SK-N-MC (cell line): ENCODE results near the gene RNU1-4.
"Not testable (repeated sequence)": the region's sequence is repeated elsewhere in the genome, so short reads cannot be mapped to it uniquely, and the experiment has no call there.

Experiments used
- DNase-seq: peaks from one replicate; pipeline ENCODE4 v3.0.0-alpha.2; 2011; ENCODE audit warnings: low read depth, low spot score
- H3K27ac ChIP-seq: fragments of 200-600 bp; sonication (generic); 2 replicates; pipeline ENCODE4 v1.5.1; 2016; ENCODE audit warnings: mixed run types
- H3K36me3 ChIP-seq: fragments of 200-600 bp; sonication (generic); 2 replicates; pipeline ENCODE4 v1.6.1; 2017; ENCODE audit warnings: antibody characterized with exemption, low read length, mixed read lengths; ENCODE audit not compliant: insufficient read depth
- H3K4me3 ChIP-seq: fragments of 200-600 bp; sonication (generic); 2 replicates; pipeline ENCODE4 v1.5.1; 2016
- H3K9ac ChIP-seq: fragments of 200-600 bp; sonication (generic); 2 replicates; pipeline ENCODE4 v1.8.0; 2017; ENCODE audit warnings: mixed run types, mixed read lengths; ENCODE audit not compliant: insufficient read length
- H3K9me3 ChIP-seq: fragments of 200-600 bp; sonication (generic); 2 replicates; pipeline ENCODE4 v1.6.1; 2017; ENCODE audit warnings: low read depth, mild to moderate bottlenecking, antibody characterized with exemption, low read length, moderate library complexity, mixed read lengths

RNU1-4 gene

GRCh38 chr1:16772275-16773204 is 32.2 kb downstream of the RNU1-4 start:
- H3K9ac ChIP-seq, DNase-seq, H3K27ac ChIP-seq, H3K36me3 ChIP-seq, H3K9me3 ChIP-seq, H3K4me3 ChIP-seq: not testable (repeated sequence)

DNA sequence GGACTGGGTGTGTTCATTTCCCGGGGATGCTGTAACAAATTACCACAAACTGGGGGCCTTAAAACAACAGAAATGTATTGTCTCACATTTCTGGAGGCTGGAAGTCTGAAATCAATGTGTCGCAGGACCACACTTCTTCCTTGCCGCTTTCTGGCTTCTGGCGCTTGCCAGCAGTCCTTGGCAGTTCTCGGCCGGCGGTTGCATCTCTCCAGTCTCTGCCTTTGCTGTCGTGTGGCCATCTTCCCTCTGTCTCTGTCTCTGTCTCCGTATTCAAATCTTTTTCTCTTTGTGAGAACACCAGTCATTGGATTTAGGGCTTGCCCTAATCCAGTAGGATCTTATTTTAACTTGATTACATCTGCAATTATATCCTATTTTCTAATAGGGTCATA is 32.9 kb downstream of the RNU1-4 start:
- not testable (repeated sequence) for H3K27ac ChIP-seq

GRCh38 chr1:16773723-16774122 is 33.4 kb downstream of the RNU1-4 start:
- H3K9me3 ChIP-seq, H3K4me3 ChIP-seq, H3K9ac ChIP-seq, H3K27ac ChIP-seq, DNase-seq, H3K36me3 ChIP-seq: not testable (repeated sequence)

More for the DNA sequence above, 32.9 kb downstream of the RNU1-4 start:
- not testable (repeated sequence) for H3K9ac ChIP-seq, DNase-seq, H3K4me3 ChIP-seq, H3K36me3 ChIP-seq, H3K9me3 ChIP-seq

DNA sequence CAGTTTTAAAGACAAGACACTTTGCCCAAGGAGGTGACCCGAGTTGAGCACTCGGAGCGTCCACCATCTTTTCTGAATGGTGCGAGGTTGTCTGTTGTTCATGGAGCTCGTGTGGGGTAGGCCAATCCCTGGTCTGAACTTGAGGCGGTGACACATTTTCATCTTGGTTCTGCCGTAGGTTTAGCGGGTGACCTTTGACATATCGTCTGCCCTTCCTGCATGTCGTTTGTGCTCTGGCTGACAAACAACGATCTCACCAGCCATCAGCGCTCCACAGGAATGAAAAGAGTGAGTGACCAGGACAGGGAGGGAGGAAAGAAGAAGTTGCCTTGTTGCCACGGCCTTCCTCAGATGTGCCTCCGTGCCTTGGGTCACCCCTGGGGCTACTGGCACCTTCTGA is 34.5 kb downstream of the RNU1-4 start:
- H3K36me3 ChIP-seq, H3K27ac ChIP-seq, H3K4me3 ChIP-seq, H3K9me3 ChIP-seq, DNase-seq, H3K9ac ChIP-seq: not testable (repeated sequence)

GRCh38 chr1:16775290-16775689 is 35.0 kb downstream of the RNU1-4 start:
- DNase-seq, H3K9me3 ChIP-seq, H3K9ac ChIP-seq, H3K4me3 ChIP-seq, H3K36me3 ChIP-seq, H3K27ac ChIP-seq: not testable (repeated sequence)

- H3K27ac ChIP-seq, H3K4me3 ChIP-seq, H3K9me3 ChIP-seq, DNase-seq, H3K9ac ChIP-seq, H3K36me3 ChIP-seq: not testable (repeated sequence)
Measured at GRCh38 chr1:16776248-16776647, 35.9 kb downstream of the RNU1-4 start.

- not testable (repeated sequence) for H3K9ac ChIP-seq, H3K4me3 ChIP-seq, H3K36me3 ChIP-seq, H3K9me3 ChIP-seq, DNase-seq, H3K27ac ChIP-seq
Measured at GRCh38 chr1:16776835-16777234, 36.5 kb downstream of the RNU1-4 start.

GRCh38 chr1:16777821-16778220 is 37.5 kb downstream of the RNU1-4 start:
- not testable (repeated sequence) for H3K27ac ChIP-seq, H3K9ac ChIP-seq, H3K9me3 ChIP-seq, H3K36me3 ChIP-seq, H3K4me3 ChIP-seq, DNase-seq

GRCh38 chr1:16779525-16779924 is 39.2 kb downstream of the RNU1-4 start:
- not testable (repeated sequence) for H3K9me3 ChIP-seq, DNase-seq, H3K27ac ChIP-seq, H3K36me3 ChIP-seq, H3K9ac ChIP-seq, H3K4me3 ChIP-seq

DNA sequence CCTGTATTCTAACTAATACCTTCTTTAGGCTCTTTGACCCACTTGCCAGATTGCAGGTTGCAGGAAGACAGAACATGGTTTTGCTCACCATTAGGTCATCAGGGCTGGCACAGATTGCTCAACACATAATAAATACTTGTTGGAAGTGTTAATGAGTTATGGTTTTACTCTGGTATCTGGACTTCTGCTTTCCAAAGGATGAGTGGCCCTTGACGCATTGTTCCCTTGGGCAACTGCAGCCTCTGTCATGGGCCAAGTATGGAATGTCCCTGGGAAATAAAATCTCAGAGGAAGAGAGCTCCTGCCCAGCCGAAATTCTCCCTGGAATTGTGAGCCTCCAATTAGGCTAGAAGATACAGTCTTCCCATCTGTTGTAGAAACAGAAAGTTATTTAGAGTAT is 40.7 kb downstream of the RNU1-4 start:
- H3K9me3 ChIP-seq, H3K27ac ChIP-seq, DNase-seq, H3K36me3 ChIP-seq, H3K9ac ChIP-seq, H3K4me3 ChIP-seq: not testable (repeated sequence)

DNA sequence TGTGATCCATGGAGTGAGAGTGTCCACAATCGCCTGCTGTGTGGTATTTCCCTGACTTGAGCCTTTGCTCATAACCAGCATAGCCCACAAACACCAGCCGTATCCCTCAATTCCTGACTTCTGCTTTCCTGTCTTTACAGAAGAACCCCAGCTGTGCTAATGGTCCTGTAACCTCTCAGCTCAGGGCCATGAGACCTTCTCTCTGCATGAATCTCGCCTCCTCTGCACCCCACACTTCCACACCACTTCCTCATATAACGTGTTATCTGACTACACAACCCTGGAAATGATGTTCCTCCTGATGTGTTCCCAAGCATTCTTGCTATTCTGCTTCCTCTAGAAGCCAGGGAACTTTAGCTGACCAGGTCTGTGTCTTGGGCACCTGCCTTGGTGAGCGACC is 41.3 kb downstream of the RNU1-4 start:
- not testable (repeated sequence) for H3K4me3 ChIP-seq, H3K9me3 ChIP-seq, H3K36me3 ChIP-seq, DNase-seq, H3K9ac ChIP-seq, H3K27ac ChIP-seq

- H3K27ac ChIP-seq, H3K9me3 ChIP-seq, DNase-seq, H3K9ac ChIP-seq, H3K36me3 ChIP-seq, H3K4me3 ChIP-seq: not testable (repeated sequence)
Measured at GRCh38 chr1:16784955-16785354, 44.6 kb downstream of the RNU1-4 start.

GRCh38 chr1:16786362-16786761 is 46.0 kb downstream of the RNU1-4 start:
- H3K9ac ChIP-seq, H3K9me3 ChIP-seq, H3K36me3 ChIP-seq, DNase-seq, H3K4me3 ChIP-seq, H3K27ac ChIP-seq: not testable (repeated sequence)

DNA sequence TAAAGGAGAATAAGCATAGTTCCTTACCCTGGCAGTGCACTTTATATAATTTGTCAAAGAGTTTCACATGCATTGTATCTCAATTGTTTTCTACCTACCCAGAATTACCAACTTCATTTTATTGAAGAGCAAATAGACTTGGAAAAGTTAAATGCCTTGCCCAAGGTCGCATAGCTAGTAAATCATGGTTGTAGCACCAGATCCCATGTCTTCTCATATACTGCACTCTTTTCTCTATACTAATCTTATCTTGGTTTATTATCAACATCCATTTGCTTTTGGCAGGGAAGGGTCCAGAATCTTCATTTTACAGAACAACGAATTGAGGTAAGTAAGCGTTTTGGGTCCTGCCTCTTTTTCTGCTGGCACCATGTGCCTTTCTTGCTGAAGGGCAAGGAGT is 46.9 kb downstream of the RNU1-4 start:
- not testable (repeated sequence) for H3K9me3 ChIP-seq, H3K4me3 ChIP-seq, DNase-seq, H3K36me3 ChIP-seq, H3K27ac ChIP-seq, H3K9ac ChIP-seq

DNA sequence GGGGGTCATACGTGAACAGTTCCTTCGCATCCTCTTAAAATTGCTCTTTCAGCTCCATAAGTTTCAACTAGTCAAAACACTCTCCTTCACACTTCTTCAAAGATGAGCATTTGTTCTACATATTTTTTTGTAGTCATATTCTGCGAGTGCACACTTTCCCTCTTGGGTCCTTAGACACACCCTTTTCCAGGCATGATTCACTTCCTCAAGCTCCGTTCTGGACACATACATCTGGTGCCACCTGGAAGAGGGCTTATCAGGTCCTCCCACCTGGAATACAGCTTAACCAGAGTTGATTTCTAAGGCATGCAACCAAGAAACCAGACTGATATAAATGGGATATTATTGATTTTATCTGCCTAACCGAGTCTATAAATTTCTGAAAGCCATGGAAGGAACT is 47.4 kb downstream of the RNU1-4 start:
- H3K36me3 ChIP-seq, H3K27ac ChIP-seq, H3K4me3 ChIP-seq, DNase-seq, H3K9ac ChIP-seq, H3K9me3 ChIP-seq: not testable (repeated sequence)
